ENCODE measurements around the gene SAPCD1.

The SAPCD1 gene

DNA sequence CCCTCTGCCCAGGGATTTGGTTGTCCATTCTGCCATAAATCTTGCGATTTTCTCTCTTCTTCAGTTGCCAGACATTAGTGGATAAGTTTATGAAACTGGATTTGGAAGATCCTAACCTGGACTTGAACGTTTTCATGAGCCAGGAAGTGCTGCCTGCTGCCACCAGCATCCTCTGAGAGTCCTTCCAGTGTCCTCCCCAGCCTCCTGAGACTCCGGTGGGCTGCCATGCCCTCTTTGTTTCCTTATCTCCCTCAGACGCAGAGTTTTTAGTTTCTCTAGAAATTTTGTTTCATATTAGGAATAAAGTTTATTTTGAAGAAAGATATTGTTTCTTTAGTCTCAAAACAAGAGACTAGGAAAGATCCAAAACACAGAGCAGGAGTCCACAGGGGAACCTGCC lies at the start of gene SAPCD1:
TSS of gene SAPCD1 (plus strand) at position 301 of the 400 bp plus-strand sequence. CDS start 399 bp downstream, outside the sequence.
- Mint-ChIP-seq H3K36me3 (peaks cover 15% of the 10 kb centered on the region), H3K4me1 (peaks cover 3% of the 10 kb centered on the region), H3K4me3 (no peak within 1 kb of the TSS), H3K9me3 (no peaks in the 10 kb centered on the region), H3K27ac (no peak within 1 kb of the TSS), H3K27me3 (no peaks in the 10 kb centered on the region)

- no peak overlapping the region for H3K27ac Mint-ChIP-seq
- H3K4me3 Mint-ChIP-seq = no peak overlapping the region
- H3K36me3 Mint-ChIP-seq = no peaks in the 10 kb centered on the region
- no peaks in the 10 kb centered on the region for H3K27me3 Mint-ChIP-seq
- H3K4me1 Mint-ChIP-seq = peaks cover 19% of the 10 kb centered on the region
- H3K9me3 Mint-ChIP-seq = no peaks in the 10 kb centered on the region
These were observed 49.0 kb upstream of the SAPCD1 start for GRCh38 chr6:31713465-31713864.

DNA sequence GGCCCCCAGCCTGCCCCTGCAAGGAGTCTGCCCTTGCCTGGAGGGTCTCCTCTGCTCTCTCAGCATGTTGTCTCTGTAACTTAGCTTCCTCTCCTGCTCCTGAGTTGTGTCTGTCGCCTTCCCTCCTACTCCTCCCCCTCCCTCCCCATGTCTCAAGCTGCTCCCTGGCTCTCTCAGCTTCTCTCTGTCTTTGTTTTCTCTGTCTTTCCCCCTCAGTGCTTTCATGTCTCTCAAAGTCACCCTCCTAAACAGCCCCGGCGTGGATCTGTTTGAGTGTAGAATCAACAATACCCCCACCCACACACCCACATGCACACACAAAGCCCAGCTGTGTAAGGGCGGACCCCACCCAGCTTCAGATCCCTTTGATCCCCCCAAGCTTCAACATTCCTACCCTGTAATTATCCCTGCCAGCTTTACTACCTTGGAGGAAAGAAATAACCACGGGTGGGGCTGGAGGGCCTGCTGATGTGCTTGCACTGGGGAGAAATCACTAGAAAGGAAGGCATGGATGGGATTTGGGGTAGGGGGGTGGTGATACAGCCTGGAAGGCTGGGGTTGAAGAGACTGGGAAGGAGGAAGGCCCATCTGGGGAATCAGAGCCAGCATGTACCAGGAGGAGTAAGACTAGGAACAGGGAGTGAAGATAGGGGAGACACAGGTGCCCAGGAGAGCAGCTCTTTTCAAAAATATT lies 48.3 kb upstream of the SAPCD1 start:
- no peak overlapping the region for H3K4me3 Mint-ChIP-seq
- peak overlapping the region; percentile 17 for H3K27ac Mint-ChIP-seq
- peaks cover 19% of the 10 kb centered on the region for H3K4me1 Mint-ChIP-seq
- no peaks in the 10 kb centered on the region for H3K27me3 Mint-ChIP-seq
- no peaks in the 10 kb centered on the region for H3K9me3 Mint-ChIP-seq
- no peaks in the 10 kb centered on the region for H3K36me3 Mint-ChIP-seq

GRCh38 chr6:31715022-31715958 lies 47.2 kb upstream of the SAPCD1 start, which contains the start of gene LY6G6D:
TSS of gene LY6G6D (plus strand) at chr6:31715348. CDS start at chr6:31715356, 8 bp downstream.
- Mint-ChIP-seq H3K27me3 (no peaks in the 10 kb centered on the region), H3K27ac (no peak within 1 kb of the TSS), H3K36me3 (no peaks in the 10 kb centered on the region)

DNA sequence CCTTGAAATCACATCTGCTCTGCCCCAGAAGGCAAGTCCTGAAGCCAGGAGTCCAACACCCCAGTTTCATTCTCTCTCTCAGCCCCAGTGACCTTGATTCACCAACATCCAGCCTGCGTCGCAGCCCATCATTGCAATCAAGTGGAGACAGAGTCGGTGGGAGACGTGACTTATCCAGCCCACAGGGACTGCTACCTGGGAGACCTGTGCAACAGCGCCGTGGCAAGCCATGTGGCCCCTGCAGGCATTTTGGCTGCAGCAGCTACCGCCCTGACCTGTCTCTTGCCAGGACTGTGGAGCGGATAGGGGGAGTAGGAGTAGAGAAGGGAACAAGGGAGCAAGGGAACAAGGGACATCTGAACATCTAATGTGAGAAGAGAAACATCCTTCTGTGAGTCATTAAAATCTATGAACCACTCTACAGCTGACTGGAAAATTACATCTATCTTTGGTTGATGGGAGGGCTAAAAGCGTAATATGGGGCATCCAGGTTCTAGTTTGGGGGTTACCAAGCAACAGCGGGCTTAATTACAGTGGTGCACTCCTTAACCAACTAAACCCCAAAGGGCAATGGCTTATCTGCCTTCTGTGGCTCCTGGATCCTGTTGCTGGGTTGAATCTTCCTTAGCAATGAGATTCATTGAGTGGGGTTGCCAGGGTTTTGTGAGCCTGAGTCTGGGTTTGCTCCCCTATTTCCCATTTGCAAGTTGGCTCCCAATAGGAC lies 44.8 kb upstream of the SAPCD1 start:
- H3K36me3 Mint-ChIP-seq = no peaks in the 10 kb centered on the region
- no peaks in the 10 kb centered on the region for H3K9me3 Mint-ChIP-seq
- no peaks in the 10 kb centered on the region for H3K27me3 Mint-ChIP-seq
- peaks cover 5% of the 10 kb centered on the region for H3K4me1 Mint-ChIP-seq
- peak overlapping the region; percentile 14 for H3K27ac Mint-ChIP-seq
- H3K4me3 Mint-ChIP-seq = no peak overlapping the region

More at GRCh38 chr6:31715022-31715958, 47.2 kb upstream of the SAPCD1 start, which contains the start of gene LY6G6D:
- Mint-ChIP-seq H3K9me3 (no peaks in the 10 kb centered on the region), H3K4me3 (no peak within 1 kb of the TSS), H3K4me1 (peaks cover 19% of the 10 kb centered on the region)

DNA sequence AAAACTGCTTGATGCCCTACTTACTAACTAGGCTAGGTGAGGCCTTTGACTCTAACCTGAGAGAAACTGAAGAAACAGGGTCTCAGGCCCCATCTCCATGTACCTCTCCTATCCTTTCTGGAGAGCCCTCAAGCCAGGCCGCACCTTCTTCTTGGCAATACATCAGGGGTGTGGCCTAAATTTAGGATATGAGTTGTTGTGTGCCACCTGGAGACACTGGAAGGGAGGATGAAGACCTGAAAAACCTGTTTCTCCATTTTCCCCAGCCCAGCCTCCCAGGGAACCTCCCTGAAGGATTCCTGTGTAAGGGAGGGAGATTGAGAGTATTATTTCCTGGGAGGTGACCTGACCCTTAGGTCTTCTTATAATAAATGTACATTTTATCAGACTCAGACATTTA lies 44.2 kb upstream of the SAPCD1 start:
- Mint-ChIP-seq H3K27ac (peak overlapping the region; percentile 46), H3K4me3 (no peak overlapping the region)

GRCh38 chr6:31719001-31719400 lies 43.5 kb upstream of the SAPCD1 start:
- peaks cover 2% of the 10 kb centered on the region for H3K4me1 Mint-ChIP-seq
- no peaks in the 10 kb centered on the region for H3K9me3 Mint-ChIP-seq
- H3K36me3 Mint-ChIP-seq = no peaks in the 10 kb centered on the region
- H3K4me3 Mint-ChIP-seq = no peak overlapping the region
- H3K27ac Mint-ChIP-seq = no peak overlapping the region
- H3K27me3 Mint-ChIP-seq = no peaks in the 10 kb centered on the region

More for the DNA sequence above, 44.2 kb upstream of the SAPCD1 start:
- H3K4me1 Mint-ChIP-seq = peaks cover 5% of the 10 kb centered on the region
- no peaks in the 10 kb centered on the region for H3K27me3 Mint-ChIP-seq
- H3K36me3 Mint-ChIP-seq = no peaks in the 10 kb centered on the region
- no peaks in the 10 kb centered on the region for H3K9me3 Mint-ChIP-seq

GRCh38 chr6:31720196-31720770 lies 42.2 kb upstream of the SAPCD1 start:
- H3K4me1 Mint-ChIP-seq = no peaks in the 10 kb centered on the region
- no peaks in the 10 kb centered on the region for H3K9me3 Mint-ChIP-seq
- H3K4me3 Mint-ChIP-seq = no peak overlapping the region
- no peaks in the 10 kb centered on the region for H3K27me3 Mint-ChIP-seq
- no peaks in the 10 kb centered on the region for H3K36me3 Mint-ChIP-seq
- no peak overlapping the region for H3K27ac Mint-ChIP-seq

DNA sequence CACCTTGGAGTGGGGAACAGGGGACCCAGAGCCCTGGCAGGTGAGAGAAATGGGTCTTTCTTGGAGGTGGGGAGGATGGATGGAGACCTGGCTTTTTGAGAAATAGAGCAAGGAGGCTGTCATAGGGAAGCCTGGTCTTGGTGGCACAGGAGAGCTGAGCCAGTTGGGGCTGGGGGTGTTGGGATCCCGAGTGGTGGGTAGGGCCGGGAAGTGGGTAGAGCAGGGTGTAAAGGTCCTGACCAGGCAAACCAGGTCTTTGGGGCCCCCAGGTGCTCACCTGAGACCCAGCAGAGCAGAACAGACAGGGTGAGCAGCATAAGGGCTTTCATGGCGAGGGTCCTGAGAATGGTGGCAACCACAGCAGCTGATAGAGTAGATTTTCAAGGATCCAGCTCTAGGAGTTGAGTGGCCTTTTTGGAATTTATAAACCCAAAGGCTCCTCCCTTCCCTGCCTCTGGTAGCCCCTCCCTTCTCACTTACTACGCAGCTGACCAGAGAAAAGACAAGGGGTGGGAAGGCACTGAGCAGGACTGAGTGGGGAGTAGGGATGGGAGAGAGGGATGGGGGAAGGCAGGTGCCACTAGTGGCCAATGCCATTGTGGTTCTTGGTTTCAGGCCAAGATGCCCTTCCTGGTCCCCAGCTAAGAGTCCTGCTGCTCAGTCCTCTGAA lies 41.0 kb upstream of the SAPCD1 start, which contains the start of gene LY6G6C:
TSS of gene LY6G6C (minus strand) at position 396 of the 670 bp plus-strand sequence. CDS start at position 329, 67 bp downstream.
- no peaks in the 10 kb centered on the region for H3K9me3 Mint-ChIP-seq
- no peak within 1 kb of the TSS for H3K4me3 Mint-ChIP-seq
- H3K4me1 Mint-ChIP-seq = peaks cover 10% of the 10 kb centered on the region
- no peaks in the 10 kb centered on the region for H3K27me3 Mint-ChIP-seq
- no peaks in the 10 kb centered on the region for H3K36me3 Mint-ChIP-seq
- peak within 1 kb of the TSS; percentile 48 for H3K27ac Mint-ChIP-seq

- no peak overlapping the region for H3K4me3 Mint-ChIP-seq
- H3K4me1 Mint-ChIP-seq = peaks cover 17% of the 10 kb centered on the region
- H3K27me3 Mint-ChIP-seq = no peaks in the 10 kb centered on the region
- no peak overlapping the region for H3K27ac Mint-ChIP-seq
- H3K36me3 Mint-ChIP-seq = no peaks in the 10 kb centered on the region
- H3K9me3 Mint-ChIP-seq = no peaks in the 10 kb centered on the region
These were observed 40.3 kb upstream of the SAPCD1 start for GRCh38 chr6:31722173-31722572.

DNA sequence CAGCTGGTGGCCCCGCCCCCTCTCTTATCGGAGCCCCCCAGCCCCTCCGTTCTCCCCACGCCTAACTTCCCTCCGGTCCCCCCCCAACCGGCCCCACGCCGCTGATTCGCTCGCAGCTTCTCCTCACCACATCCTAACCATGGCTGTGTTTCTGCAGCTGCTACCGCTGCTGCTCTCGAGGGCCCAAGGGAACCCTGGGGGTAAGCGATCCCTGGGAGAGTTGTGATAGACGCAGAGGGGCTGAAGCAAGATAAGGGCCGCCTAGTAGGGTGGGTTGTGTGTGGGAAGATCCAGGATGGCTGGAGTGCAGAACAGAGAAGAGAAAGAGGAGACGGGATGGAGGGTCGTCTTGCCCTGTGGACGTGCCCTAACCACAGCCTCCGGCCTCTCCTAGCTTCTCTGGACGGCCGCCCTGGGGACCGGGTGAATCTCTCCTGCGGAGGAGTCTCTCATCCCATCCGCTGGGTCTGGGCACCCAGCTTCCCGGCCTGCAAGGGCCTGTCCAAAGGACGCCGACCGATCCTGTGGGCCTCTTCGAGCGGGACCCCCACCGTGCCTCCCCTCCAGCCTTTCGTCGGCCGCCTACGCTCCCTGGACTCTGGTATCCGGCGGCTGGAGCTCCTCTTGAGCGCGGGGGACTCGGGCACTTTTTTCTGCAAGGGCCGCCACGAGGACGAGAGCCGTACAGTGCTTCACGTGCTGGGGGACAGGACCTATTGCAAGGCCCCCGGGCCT lies 39.0 kb upstream of the SAPCD1 start, which contains the start of gene MPIG6B:
TSS of gene MPIG6B (plus strand) at position 129 of the 735 bp plus-strand sequence. CDS start at position 140, 11 bp downstream.
- peaks cover 26% of the 10 kb centered on the region for H3K4me1 Mint-ChIP-seq
- H3K9me3 Mint-ChIP-seq = no peaks in the 10 kb centered on the region
- no peak within 1 kb of the TSS for H3K4me3 Mint-ChIP-seq
- no peaks in the 10 kb centered on the region for H3K27me3 Mint-ChIP-seq
- no peak within 1 kb of the TSS for H3K27ac Mint-ChIP-seq
- no peaks in the 10 kb centered on the region for H3K36me3 Mint-ChIP-seq

GRCh38 chr6:31723980-31724691 lies 38.3 kb upstream of the SAPCD1 start:
- no peaks in the 10 kb centered on the region for H3K9me3 Mint-ChIP-seq
- H3K27me3 Mint-ChIP-seq = no peaks in the 10 kb centered on the region
- H3K4me3 Mint-ChIP-seq = no peak overlapping the region
- no peak overlapping the region for H3K27ac Mint-ChIP-seq
- no peaks in the 10 kb centered on the region for H3K36me3 Mint-ChIP-seq
- H3K4me1 Mint-ChIP-seq = peaks cover 32% of the 10 kb centered on the region

GRCh38 chr6:31725502-31726350 lies 36.7 kb upstream of the SAPCD1 start:
- Mint-ChIP-seq H3K9me3 (no peaks in the 10 kb centered on the region), H3K27me3 (no peaks in the 10 kb centered on the region), H3K27ac (no peak overlapping the region), H3K4me1 (peaks cover 43% of the 10 kb centered on the region), H3K4me3 (no peak overlapping the region), H3K36me3 (no peaks in the 10 kb centered on the region)
